Prostate gland (tissue), 2 donors: ENCODE measurements around the gene KANTR. TPM values are rescaled to one million over a fixed set of nuclear protein-coding genes. Genes with fewer than 3 reads are reported as not detected.

ENCODE experiments used
- DNase-seq: peaks from one replicate; pipeline ENCODE4 v3.0.0-alpha.2; 2019; ENCODE audit warnings: low spot score
- H3K27ac ChIP-seq, 2 donors: fragments of 200-600 bp; sonication (generic); 2 replicates each; pipeline ENCODE4 v1.5.1; 2017 to 2019
- H3K27me3 ChIP-seq: fragments of 200-600 bp; sonication (generic); replicated peaks from 2 replicates; pipeline ENCODE4 v1.5.1; 2019; ENCODE audit not compliant: insufficient read depth
- H3K36me3 ChIP-seq, 2 donors: fragments of 200-600 bp; sonication (generic); 1 replicate in 1 of 2; 2 replicates in 1 of 2; pipeline versions ENCODE4 v1.5.1 to v1.8.1; 2017 to 2019
- H3K4me1 ChIP-seq: fragments of 200-600 bp; sonication (generic); replicated peaks from 2 replicates; pipeline ENCODE4 v1.5.1; 2019
- H3K4me3 ChIP-seq, 2 donors: fragments of 200-600 bp; sonication (generic); 2 replicates each; pipeline ENCODE4 v1.5.1; 2017 to 2019
- H3K9me3 ChIP-seq: fragments of 200-600 bp; sonication (generic); 2 replicates; pipeline ENCODE4 v1.5.1; 2017
- CTCF ChIP-seq, 4 experiments: fragments of 200-600 bp in 2 of 4; fragments of 450-650 bp in 2 of 4; sonication (generic) in 2 of 4; IDR thresholded peaks; 1 replicate in 3 of 4; 2 replicates in 1 of 4; pipeline ENCODE4 v1.5.1; 2016 to 2019; ENCODE audit warnings: antibody characterized with exemption in 4 of 4, mild to moderate bottlenecking in 2 of 4, moderate library complexity in 2 of 4
- POLR2A ChIP-seq: fragments of 450-650 bp; IDR thresholded peaks from one replicate; pipeline ENCODE4 v1.6.1; 2016; ENCODE audit warnings: antibody characterized with exemption, mild to moderate bottlenecking
- POLR2AphosphoS5 ChIP-seq: sonication (generic); formaldehyde crosslinking; IDR thresholded peaks from one replicate; pipeline ENCODE4 v1.6.1; 2017; ENCODE audit warnings: antibody characterized with exemption
- WGBS: methylation state at CpG from one replicate; pipeline ENCODE4 v1.1.5; 2018; 5-methylcytosine and 5-hydroxymethylcytosine counted together
- intact Hi-C: fragments of 100-400 bp; cut with DNase I; formaldehyde crosslinking; loops from one replicate; pipeline ENCODE4 v1.14.2; 2022
- total RNA-seq, 2 donors: library from RNA; depleted of rRNA; stranded (reverse); fragments of >200 nt; gene quantifications; one replicate each; pipeline ENCODE4 v1.1.0, GENCODE V29; 2016

Gene KANTR
- total RNA-seq, 2 donors from 2014 or later, result 11.5 to 27.9 TPM

GRCh38 chrX:53128097-53128749, 34.3 kb downstream of the KANTR start:
- no peak for DNase-seq
- Histone ChIP-seq H3K9me3 (no peaks in the 10 kb centered on the region), H3K36me3 (no peaks in the 10 kb centered on the region), H3K27ac (no peak overlapping the region), H3K27me3 (no peaks in the 10 kb centered on the region), H3K4me1 (no peaks in the 10 kb centered on the region), H3K4me3 (no peak overlapping the region)
- WGBS, result 83% methylated on average over 3 of the region's 3 CpGs
- intact Hi-C loops, result no loop called here
- TF ChIP-seq POLR2AphosphoS5 (no peak), CTCF (IDR thresholded peaks at IDR 0.05) (no peak), POLR2A (no peak)

DNA sequence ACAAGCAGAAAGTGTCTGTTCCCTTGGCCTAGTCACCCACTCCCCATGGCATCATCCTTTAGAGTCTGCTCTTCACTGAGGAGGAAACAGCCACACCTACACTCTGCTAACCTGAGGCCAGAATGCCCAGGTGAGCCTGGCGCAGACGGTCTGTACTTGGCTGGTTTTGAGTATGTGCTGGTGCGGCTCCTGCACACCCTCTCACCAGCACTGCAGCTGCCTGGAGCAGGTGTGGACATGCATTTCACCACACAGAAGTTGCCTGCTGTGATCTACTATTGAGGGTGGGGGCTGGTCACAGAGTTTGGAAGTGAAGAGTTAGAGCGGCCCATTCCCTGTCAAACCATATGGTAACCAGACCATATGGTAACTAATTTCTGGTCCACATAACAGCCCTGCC, 39.5 kb downstream of the KANTR start:
- Histone ChIP-seq H3K36me3 (no peaks in the 10 kb centered on the region), H3K9me3 (no peaks in the 10 kb centered on the region), H3K27me3 (no peaks in the 10 kb centered on the region), H3K4me1 (no peaks in the 10 kb centered on the region), H3K4me3 (no peak overlapping the region), H3K27ac (no peak overlapping the region)
- TF ChIP-seq POLR2AphosphoS5 (no peak), POLR2A (no peak), CTCF (IDR thresholded peaks at IDR 0.05) (no peak)
- peak; percentile 4 for DNase-seq
- intact Hi-C loops, result no loop called here
- WGBS, result 80% methylated on average over 1 of the region's 4 CpGs

DNA sequence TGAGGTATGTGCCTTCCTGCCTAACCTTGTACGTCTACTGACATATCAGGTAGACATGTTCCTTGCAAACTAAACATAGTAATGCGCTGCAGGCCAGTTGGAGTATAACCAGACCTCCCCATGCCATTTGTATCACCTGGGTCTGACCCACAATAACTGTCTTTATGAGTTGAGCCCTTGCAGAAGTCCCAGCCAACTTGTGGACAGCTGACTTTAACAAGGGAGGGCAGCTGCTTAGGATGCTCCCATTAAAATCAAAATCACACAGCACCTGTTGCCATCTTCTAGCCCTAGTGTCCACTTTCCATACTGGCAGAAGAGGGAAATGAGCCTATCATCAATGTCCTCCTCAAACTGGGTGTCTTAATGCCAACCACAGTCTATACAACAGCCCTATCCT, 41.6 kb downstream of the KANTR start:
- TF ChIP-seq POLR2AphosphoS5 (no peak), CTCF (IDR thresholded peaks at IDR 0.05) (no peak), POLR2A (no peak)
- H3K36me3 ChIP-seq, result no peaks in the 10 kb centered on the region
- no peak for DNase-seq
- intact Hi-C loops, result no loop called here
- H3K9me3 ChIP-seq, result no peaks in the 10 kb centered on the region
- no peak overlapping the region for H3K4me3 ChIP-seq
- H3K27me3 ChIP-seq, result no peaks in the 10 kb centered on the region
- no peaks in the 10 kb centered on the region for H3K4me1 ChIP-seq
- no peak overlapping the region for H3K27ac ChIP-seq
- WGBS, result 92% methylated on average over 2 of the region's 2 CpGs

- Histone ChIP-seq H3K27me3 (no peaks in the 10 kb centered on the region), H3K4me3 (no peak overlapping the region), H3K4me1 (no peaks in the 10 kb centered on the region), H3K36me3 (no peaks in the 10 kb centered on the region), H3K9me3 (no peaks in the 10 kb centered on the region), H3K27ac (no peak overlapping the region)
- no peak for DNase-seq
- 100% methylated on average over 1 of the region's 1 CpG for WGBS
- no peak for TF ChIP-seq POLR2AphosphoS5
- TF ChIP-seq POLR2A, result no peak
- no peak for TF ChIP-seq CTCF (IDR thresholded peaks at IDR 0.05)
- intact Hi-C loops, result no loop called here
Measured at GRCh38 chrX:53153581-53153980, 59.6 kb downstream of the KANTR start.

DNA sequence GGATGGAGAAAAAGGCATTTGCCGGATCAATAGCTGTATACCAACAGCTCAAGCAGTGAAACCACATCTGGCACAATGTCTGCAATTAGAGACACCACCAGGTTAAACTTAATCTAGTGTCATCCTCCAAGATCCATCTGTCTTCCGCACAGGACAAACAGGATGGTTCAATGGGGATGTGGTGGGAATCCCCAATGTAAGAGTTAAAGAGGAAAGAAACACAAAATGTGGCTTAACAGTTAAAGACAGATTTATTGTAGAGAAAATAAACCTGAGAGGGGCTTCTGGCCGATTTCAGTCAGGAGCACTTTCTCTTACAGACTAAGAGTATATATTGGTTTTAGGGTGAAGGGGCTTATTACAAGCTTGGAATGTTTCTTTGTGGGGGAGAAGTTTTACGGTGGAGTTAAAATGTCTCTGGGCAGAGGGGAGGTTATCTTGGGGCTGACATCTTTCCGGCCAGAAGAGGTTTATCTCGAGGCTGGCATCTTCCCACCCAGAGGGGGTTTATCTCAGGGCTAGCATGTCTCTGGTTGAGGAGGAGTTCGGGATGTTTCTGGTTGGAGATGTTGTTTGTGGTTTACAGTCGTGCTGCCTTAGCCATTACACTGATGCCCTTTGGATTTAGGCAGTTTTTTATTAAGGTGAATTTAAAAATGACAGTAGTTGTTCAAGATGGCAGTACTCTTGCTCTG, 61.7 kb downstream of the KANTR start:
- no peak for DNase-seq
- H3K4me1 ChIP-seq, result no peaks in the 10 kb centered on the region
- no peaks in the 10 kb centered on the region for H3K9me3 ChIP-seq
- 89% methylated on average over 8 of the region's 8 CpGs for WGBS
- TF ChIP-seq CTCF (IDR thresholded peaks at IDR 0.05) (no peak), POLR2A (no peak), POLR2AphosphoS5 (no peak)
- no peak overlapping the region for H3K27ac ChIP-seq
- H3K36me3 ChIP-seq, result no peaks in the 10 kb centered on the region
- no peak overlapping the region for H3K4me3 ChIP-seq
- intact Hi-C loops, result no loop called here
- no peaks in the 10 kb centered on the region for H3K27me3 ChIP-seq
